Measurements from ENCODE around the gene RALA. TPM values are rescaled to one million over a fixed set of nuclear protein-coding genes. Genes with fewer than 3 reads are reported as not detected.

The RALA gene
- total RNA-seq, 4 donors from 2014 or later = 18.3 to 29.7 (median 20.0) TPM

DNA sequence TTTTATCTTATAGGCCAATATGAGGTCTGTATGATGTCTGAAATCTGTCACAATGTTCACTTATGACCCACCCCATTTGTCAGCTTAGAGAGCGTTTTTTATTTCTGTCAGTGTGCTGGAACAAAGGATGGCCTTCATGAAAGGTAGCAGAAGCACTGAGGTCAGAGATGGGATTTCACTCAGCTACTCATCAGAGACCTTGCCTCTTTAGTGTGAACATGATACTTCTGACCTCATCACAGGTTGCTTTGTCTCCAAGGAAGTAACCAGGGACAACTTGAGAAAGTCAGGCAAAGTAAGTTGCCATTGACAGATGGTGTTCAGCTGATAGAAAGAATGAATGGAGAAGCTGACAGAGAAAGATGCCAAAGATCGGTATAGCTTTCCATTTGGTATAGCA, 40.8 kb upstream of the RALA start:
- no peak overlapping the region for H3K4me3 ChIP-seq (replicated peaks in 1 of 3)
- H3K9me3 ChIP-seq = no peaks in the 10 kb centered on the region
- no peaks in the 10 kb centered on the region for H3K36me3 ChIP-seq
- intact Hi-C loops (cut with DNase I) = loop anchor here (5.0 kb wide), 1 partner anchor 165 kb away; no protein-coding TSS in a partner anchor
- H3K4me1 ChIP-seq = no peaks in the 10 kb centered on the region
- no peak overlapping the region for H3K27ac ChIP-seq
- 94 to 96% methylated on average over 2 of the region's 2 CpGs for WGBS, 2 donors
- TF ChIP-seq POLR2A (IDR thresholded peaks at IDR 0.05) = no peak
- TF ChIP-seq, protein P1, sequence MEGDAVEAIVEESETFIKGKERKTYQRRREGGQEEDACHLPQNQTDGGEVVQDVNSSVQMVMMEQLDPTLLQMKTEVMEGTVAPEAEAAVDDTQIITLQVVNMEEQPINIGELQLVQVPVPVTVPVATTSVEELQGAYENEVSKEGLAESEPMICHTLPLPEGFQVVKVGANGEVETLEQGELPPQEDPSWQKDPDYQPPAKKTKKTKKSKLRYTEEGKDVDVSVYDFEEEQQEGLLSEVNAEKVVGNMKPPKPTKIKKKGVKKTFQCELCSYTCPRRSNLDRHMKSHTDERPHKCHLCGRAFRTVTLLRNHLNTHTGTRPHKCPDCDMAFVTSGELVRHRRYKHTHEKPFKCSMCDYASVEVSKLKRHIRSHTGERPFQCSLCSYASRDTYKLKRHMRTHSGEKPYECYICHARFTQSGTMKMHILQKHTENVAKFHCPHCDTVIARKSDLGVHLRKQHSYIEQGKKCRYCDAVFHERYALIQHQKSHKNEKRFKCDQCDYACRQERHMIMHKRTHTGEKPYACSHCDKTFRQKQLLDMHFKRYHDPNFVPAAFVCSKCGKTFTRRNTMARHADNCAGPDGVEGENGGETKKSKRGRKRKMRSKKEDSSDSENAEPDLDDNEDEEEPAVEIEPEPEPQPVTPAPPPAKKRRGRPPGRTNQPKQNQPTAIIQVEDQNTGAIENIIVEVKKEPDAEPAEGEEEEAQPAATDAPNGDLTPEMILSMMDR (IDR thresholded peaks at IDR 0.05) = no peak
- no peak for DNase-seq
- H3K27me3 ChIP-seq = no peaks in the 10 kb centered on the region

DNA sequence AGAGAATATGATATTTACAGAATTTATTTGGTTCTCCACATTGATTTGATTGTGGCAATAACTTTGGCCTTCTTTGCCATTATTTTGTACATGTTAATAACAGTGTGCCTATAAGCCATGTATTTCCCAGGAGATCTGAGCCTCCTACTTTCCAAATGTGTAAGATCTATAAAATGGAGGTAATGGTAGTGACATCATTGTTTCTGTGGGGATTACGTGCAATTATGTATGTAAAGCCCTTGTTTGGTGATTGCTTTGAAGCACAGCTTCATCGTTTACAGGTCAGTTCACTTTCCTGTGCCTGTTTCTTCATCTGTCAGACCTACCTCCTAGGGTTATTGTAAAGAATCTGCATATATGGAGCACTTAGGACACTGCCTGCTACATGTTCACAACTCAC, 39.8 kb upstream of the RALA start:
- H3K27ac ChIP-seq = no peak overlapping the region
- WGBS, 2 donors = 79 to 84% methylated on average over 2 of the region's 2 CpGs
- intact Hi-C loops (cut with DNase I) = loop anchor here (5.0 kb wide), 1 partner anchor 164 kb away; no protein-coding TSS in a partner anchor

DNA sequence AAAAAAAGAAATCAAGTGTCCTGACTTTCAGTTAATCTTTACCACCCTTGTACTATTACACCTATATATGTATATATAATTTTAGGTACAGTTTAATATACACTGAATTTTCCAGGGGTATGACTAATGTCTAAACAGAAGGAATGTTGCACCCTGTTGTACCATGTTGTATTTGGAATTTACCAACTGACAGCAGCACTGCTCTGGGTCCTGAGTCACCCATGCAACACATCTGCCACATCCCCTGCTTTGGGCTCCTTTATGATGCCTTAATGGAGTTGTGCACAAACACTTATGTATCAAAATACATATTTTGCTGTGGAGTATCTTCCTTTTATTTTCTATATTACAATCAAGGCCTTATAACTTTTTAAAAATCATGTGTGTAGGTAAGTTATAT, 36.0 kb upstream of the RALA start:
- intact Hi-C loops (cut with DNase I) = no loop called here
- H3K9me3 ChIP-seq = no peaks in the 10 kb centered on the region
- H3K27ac ChIP-seq = no peak overlapping the region
- H3K27me3 ChIP-seq = no peaks in the 10 kb centered on the region
- no peaks in the 10 kb centered on the region for H3K36me3 ChIP-seq
- H3K4me3 ChIP-seq (replicated peaks in 1 of 3) = no peak overlapping the region
- DNase-seq = no peak
- TF ChIP-seq, protein P1 (IDR thresholded peaks at IDR 0.05) = no peak
- no peak for TF ChIP-seq POLR2A (IDR thresholded peaks at IDR 0.05)
- H3K4me1 ChIP-seq = no peaks in the 10 kb centered on the region

More for the DNA sequence above, 39.8 kb upstream of the RALA start:
- TF ChIP-seq POLR2A (IDR thresholded peaks at IDR 0.05) = no peak
- TF ChIP-seq, protein P1 (IDR thresholded peaks at IDR 0.05) = no peak
- Histone ChIP-seq H3K9me3 (no peaks in the 10 kb centered on the region), H3K36me3 (no peaks in the 10 kb centered on the region), H3K4me3 (replicated peaks in 1 of 3) (no peak overlapping the region), H3K4me1 (no peaks in the 10 kb centered on the region), H3K27me3 (no peaks in the 10 kb centered on the region)
- DNase-seq = no peak

DNA sequence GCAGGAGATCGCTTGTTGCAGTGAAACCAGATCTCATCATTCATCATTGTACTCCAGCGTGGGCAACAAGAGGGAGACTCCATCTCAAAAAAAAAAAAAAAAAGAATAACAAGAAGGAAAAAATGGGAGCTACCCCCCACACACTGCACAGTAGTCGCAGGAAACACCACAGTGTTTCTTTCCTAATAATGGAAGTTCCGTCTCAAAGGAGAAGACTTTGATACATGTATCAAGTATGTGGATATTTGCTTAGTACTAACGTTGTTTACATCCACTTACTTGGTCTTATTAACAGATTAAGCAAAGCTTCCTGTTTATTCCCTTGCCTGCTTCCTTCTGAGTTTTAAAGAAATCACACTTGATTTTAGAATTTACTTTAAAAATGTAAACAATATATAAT, 35.0 kb upstream of the RALA start:
- intact Hi-C loops (cut with DNase I) = no loop called here
- no peaks in the 10 kb centered on the region for H3K4me1 ChIP-seq
- H3K4me3 ChIP-seq (replicated peaks in 1 of 3) = no peak overlapping the region
- 77% methylated on average over 5 of the region's 5 CpGs for WGBS, 2 donors
- no peaks in the 10 kb centered on the region for H3K36me3 ChIP-seq
- TF ChIP-seq, protein P1 (IDR thresholded peaks at IDR 0.05) = no peak
- TF ChIP-seq POLR2A (IDR thresholded peaks at IDR 0.05) = no peak
- H3K27ac ChIP-seq = no peak overlapping the region
- H3K27me3 ChIP-seq = no peaks in the 10 kb centered on the region
- DNase-seq = no peak
- H3K9me3 ChIP-seq = no peaks in the 10 kb centered on the region

DNA sequence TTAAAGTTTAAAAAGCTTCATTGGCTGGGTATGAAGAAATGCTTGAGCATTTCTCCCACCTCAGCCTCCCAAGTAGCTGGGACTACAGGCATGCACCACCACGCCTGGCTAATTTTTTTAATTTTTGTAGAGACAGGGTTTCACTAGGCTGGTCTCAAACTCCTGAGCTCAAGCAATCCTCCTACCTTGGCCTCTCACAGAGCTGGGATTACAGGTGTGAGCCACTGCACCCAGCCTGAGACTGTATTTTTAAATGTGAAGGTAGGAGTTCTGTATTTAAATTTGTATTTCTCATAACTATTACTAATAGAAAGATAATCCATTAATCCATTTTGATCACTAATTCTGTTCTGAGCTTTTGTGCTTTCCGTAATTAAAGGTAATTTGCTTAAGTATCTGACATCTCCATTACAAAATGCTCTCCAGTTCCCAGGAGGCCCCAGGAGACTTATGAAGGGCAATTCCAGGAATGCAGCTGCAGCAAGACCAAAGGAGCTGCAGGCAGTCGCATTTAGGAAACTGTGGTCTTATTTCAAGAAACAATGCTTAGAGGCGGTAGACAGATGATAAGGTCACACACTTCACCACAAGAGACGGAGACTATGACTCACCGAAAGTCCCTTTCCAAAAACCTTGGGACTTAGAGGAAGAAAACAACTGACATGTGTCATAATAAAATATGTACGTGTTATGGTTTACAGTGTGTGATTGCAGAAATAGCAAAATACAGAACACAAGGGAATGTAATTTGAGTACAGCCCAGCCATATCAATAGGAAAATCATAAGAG, 33.9 kb upstream of the RALA start:
- DNase-seq = no peak
- Histone ChIP-seq H3K4me1 (no peaks in the 10 kb centered on the region), H3K36me3 (no peaks in the 10 kb centered on the region), H3K9me3 (no peaks in the 10 kb centered on the region), H3K4me3 (replicated peaks in 1 of 3) (no peak overlapping the region), H3K27ac (no peak overlapping the region), H3K27me3 (no peaks in the 10 kb centered on the region)
- 52 to 67% methylated on average over 7 of the region's 7 CpGs for WGBS, 2 donors
- intact Hi-C loops (cut with DNase I) = no loop called here
- TF ChIP-seq POLR2A (IDR thresholded peaks at IDR 0.05) = no peak
- TF ChIP-seq, protein P1 (IDR thresholded peaks at IDR 0.05) = no peak

All from thyroid gland (tissue), 4 donors.